ENCODE results near the gene MMP3. TPM values are rescaled to one million over a fixed set of nuclear protein-coding genes. Genes with fewer than 3 reads are reported as not detected.

Gene MMP3
- total RNA-seq, 1 experiment from 2014 or later = not detected

DNA sequence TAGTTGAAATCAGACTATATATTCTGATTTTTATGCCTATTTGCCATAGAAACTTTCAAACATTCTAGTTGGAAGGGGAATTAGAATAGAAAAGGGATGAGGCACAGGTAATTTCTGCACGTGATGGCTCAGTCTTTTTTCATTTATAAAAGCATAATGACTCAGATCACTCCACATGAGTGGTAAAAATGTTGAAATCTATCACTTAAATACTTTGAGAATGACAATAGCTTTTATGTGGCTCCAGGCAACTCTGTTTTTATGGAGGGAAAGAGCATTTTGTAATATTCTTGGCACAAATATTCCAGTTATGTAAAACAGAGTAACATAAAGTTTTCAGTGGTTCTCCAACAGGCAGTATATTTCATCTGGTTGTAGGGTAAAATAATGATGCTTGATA is 5.9 kb upstream of the MMP3 start:
- Histone ChIP-seq H2BK5ac (ENCODE audit: insufficient read length, low read length) (no peak overlapping the region), H3K79me1 (ENCODE audit: insufficient read depth, low read depth, low read length, poor library complexity, severe bottlenecking) (no peaks in the 10 kb centered on the region), H3K14ac (ENCODE audit: insufficient read depth, low read length) (no peak overlapping the region), H2BK12ac (ENCODE audit: insufficient read length, low read depth, low read length) (no peak overlapping the region), H3K23me2 (ENCODE audit: insufficient read length, low read depth, low read length, poor library complexity, severe bottlenecking) (no peaks in the 10 kb centered on the region), H2AFZ (ENCODE audit: low read length) (no peak overlapping the region), H3K4me2 (ENCODE audit: insufficient read depth, insufficient read length, low read length) (no peak overlapping the region), H3K56ac (ENCODE audit: insufficient read length, low read depth, low read length) (no peak overlapping the region), H2BK20ac (ENCODE audit: low read depth, low read length, poor library complexity, severe bottlenecking) (no peak overlapping the region), H3K79me2 (ENCODE audit: insufficient read depth, low read length) (no peaks in the 10 kb centered on the region), H4K20me1 (ENCODE audit: control insufficient read depth, insufficient read depth, insufficient read length) (no peaks in the 10 kb centered on the region), H4K5ac (ENCODE audit: insufficient read length, low read depth, low read length) (no peak overlapping the region), H2AK5ac (ENCODE audit: insufficient read length, low read length) (no peak overlapping the region), H3K9me3 (ENCODE audit: control insufficient read depth, low read depth, low read length) (no peaks in the 10 kb centered on the region), H3K4ac (ENCODE audit: low read depth, low read length) (no peak overlapping the region), H2BK15ac (ENCODE audit: low read depth, low read length) (no peak overlapping the region), H3T11ph (ENCODE audit: low read length) (no peak overlapping the region), H4K8ac (replicated peaks; ENCODE audit: insufficient read length, low read depth, low read length) (no peak overlapping the region), H3K9ac (ENCODE audit: extremely low read depth, insufficient read length, low read length) (no peak overlapping the region), H3K27me3 (ENCODE audit: insufficient read depth, low read length) (no peaks in the 10 kb centered on the region), H4K91ac (ENCODE audit: insufficient read length, low read depth, low read length) (no peak overlapping the region), H3K23ac (ENCODE audit: insufficient read length, low read depth, low read length) (no peak overlapping the region), H3K4me1 (ENCODE audit: insufficient read depth, low read length) (no peaks in the 10 kb centered on the region), H3K18ac (ENCODE audit: insufficient read length, low read depth, low read length) (no peak overlapping the region), H3K27ac (ENCODE audit: insufficient read length, low read depth, low read length) (no peak overlapping the region), H2BK120ac (ENCODE audit: low read depth, low read length, poor library complexity, severe bottlenecking) (no peak overlapping the region)
- Mint-ChIP-seq H3K36me3 (ENCODE audit: insufficient read depth in 1 of 3, low read depth in 3 of 3) (no peaks in the 10 kb centered on the region), H3K27me3 (ENCODE audit: low read depth) (no peaks in the 10 kb centered on the region), H3K9me3 (no peaks in the 10 kb centered on the region), H3K4me1 (no peaks in the 10 kb centered on the region), H3K4me3 (no peak overlapping the region), H3K27ac (no peak overlapping the region)
- WGBS (ENCODE audit: extremely low coverage, insufficient read length, low lambda C conversion rate) = no CpG with 5 or more reads among the region's 1 CpG
- TF ChIP-seq, protein P1, sequence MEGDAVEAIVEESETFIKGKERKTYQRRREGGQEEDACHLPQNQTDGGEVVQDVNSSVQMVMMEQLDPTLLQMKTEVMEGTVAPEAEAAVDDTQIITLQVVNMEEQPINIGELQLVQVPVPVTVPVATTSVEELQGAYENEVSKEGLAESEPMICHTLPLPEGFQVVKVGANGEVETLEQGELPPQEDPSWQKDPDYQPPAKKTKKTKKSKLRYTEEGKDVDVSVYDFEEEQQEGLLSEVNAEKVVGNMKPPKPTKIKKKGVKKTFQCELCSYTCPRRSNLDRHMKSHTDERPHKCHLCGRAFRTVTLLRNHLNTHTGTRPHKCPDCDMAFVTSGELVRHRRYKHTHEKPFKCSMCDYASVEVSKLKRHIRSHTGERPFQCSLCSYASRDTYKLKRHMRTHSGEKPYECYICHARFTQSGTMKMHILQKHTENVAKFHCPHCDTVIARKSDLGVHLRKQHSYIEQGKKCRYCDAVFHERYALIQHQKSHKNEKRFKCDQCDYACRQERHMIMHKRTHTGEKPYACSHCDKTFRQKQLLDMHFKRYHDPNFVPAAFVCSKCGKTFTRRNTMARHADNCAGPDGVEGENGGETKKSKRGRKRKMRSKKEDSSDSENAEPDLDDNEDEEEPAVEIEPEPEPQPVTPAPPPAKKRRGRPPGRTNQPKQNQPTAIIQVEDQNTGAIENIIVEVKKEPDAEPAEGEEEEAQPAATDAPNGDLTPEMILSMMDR (conservative IDR thresholded peaks at IDR 0.05) = no peak
- DNase-seq = no peak
